HCT116 (cell line): Measurements from ENCODE around the gene GBGT1. TPM values are rescaled to one million over a fixed set of nuclear protein-coding genes. Genes with fewer than 3 reads are reported as not detected.

Experiments used
- ATAC-seq: fragments of 200-7000 bp; cut with Tn5 transposase; 2 replicates; pipeline ENCODE4 v1.9.1; 2020; ENCODE audit warnings: mild to moderate bottlenecking, moderate library complexity
- BruUV-seq: library from RNA; stranded (reverse); fragments of 400-500 nt; replicated peaks from 2 replicates; lab custom pipeline; 2021; lab: Mats Ljungman, UMichigan
- CTCF ChIA-PET: fragments of 300-600 bp; sonication (Branson Sonifier 250); formaldehyde crosslinking; loops from one replicate; lab custom pipeline; 2021; ENCODE audit warnings: antibody characterized with exemption; lab: Charles Lee
- POLR2A ChIA-PET: fragments of 300-600, 350-600 bp; sonication (Branson Sonifier 250); formaldehyde crosslinking; loops from one replicate; lab custom pipeline; 2021; ENCODE audit warnings: antibody characterized with exemption; lab: Charles Lee
- RAD21 ChIA-PET, 2 experiments: fragments of 300-600 bp; sonication (Branson Sonifier 250); formaldehyde crosslinking; loops; one replicate each; lab custom pipeline; 2023; ENCODE audit warnings: low total read pairs in 2 of 2; ENCODE audit not compliant: uncharacterized antibody in 2 of 2, unreplicated experiment in 2 of 2, low non-redundant PET in 1 of 2; lab: Charles Lee
- DNase-seq: peaks from one replicate; pipeline ENCODE4 v3.0.0-alpha.2; 2010; ENCODE audit warnings: low read depth, low spot score
- H2AFZ ChIP-seq: fragments of 200-600 bp; shearing (Covaris generic), sonication (generic); 2 replicates; pipeline ENCODE4 v1.6.1; 2017; ENCODE audit warnings: low read depth, mixed run types, mixed read lengths, antibody characterized with exemption, low read length; ENCODE audit not compliant: poor library complexity, severe bottlenecking
- H3K27ac ChIP-seq: 2 replicates; pipeline ENCODE4 v1.5.1; 2012; ENCODE audit warnings: low read depth, low read length
- H3K27me3 ChIP-seq: fragments of 200-600 bp; sonication (generic); 2 replicates; pipeline ENCODE4 v1.6.1; 2016; ENCODE audit warnings: mixed run types, low read length, mixed read lengths; ENCODE audit not compliant: insufficient read depth
- H3K36me3 ChIP-seq, 2 experiments: fragments of 200-500 bp in 1 of 2; fragments of 200-600 bp in 1 of 2; sonication (Bioruptor generic) in 1 of 2; sonication (generic) in 1 of 2; 2 replicates each; pipeline versions ENCODE4 v1.5.1 to v1.6.1; 2014 to 2016; ENCODE audit warnings: low read length in 2 of 2, inconsistent platforms in 1 of 2, mixed read lengths in 1 of 2, mixed run types in 1 of 2; ENCODE audit not compliant: insufficient read depth in 2 of 2, control insufficient read depth in 1 of 2
- H3K4me1 ChIP-seq, 2 experiments: fragments of 200-600 bp in 1 of 2; sonication (generic) in 1 of 2; 2 replicates each; pipeline versions ENCODE4 v1.5.1 to v1.6.1; 2012 to 2017; ENCODE audit warnings: low read length in 2 of 2, inconsistent platforms in 1 of 2, mild to moderate bottlenecking in 1 of 2, mixed read lengths in 1 of 2, mixed run types in 1 of 2, moderate library complexity in 1 of 2; ENCODE audit not compliant: insufficient read depth in 2 of 2, control insufficient read depth in 1 of 2
- H3K4me2 ChIP-seq: fragments of 200-600 bp; sonication (generic); 2 replicates; pipeline ENCODE4 v1.6.1; 2017; ENCODE audit warnings: mixed run types, low read length, mixed read lengths
- H3K4me3 ChIP-seq, 2 experiments: fragments of 200-600 bp in 1 of 2; sonication (generic) in 1 of 2; replicated peaks in 1 of 2; 2 replicates each; pipeline ENCODE4 v1.5.1; 2011 to 2016; ENCODE audit warnings: low read length in 2 of 2, control low read depth in 1 of 2, low read depth in 1 of 2, mild to moderate bottlenecking in 1 of 2, mixed read lengths in 1 of 2, mixed run types in 1 of 2
- H3K79me2 ChIP-seq: fragments of 200-600 bp; sonication (generic); 2 replicates; pipeline ENCODE4 v1.6.1; 2017; ENCODE audit warnings: mild to moderate bottlenecking, mixed run types, low read length, moderate library complexity, mixed read lengths; ENCODE audit not compliant: insufficient read depth
- H3K9ac ChIP-seq: fragments of 200-600 bp; sonication (generic); 2 replicates; pipeline ENCODE4 v1.6.1; 2016; ENCODE audit warnings: low read length, mixed read lengths
- H3K9me2 ChIP-seq: fragments of 200-600 bp; sonication (generic), shearing (Covaris generic); 2 replicates; pipeline ENCODE4 v1.6.1; 2017; ENCODE audit warnings: mixed run types, mild to moderate bottlenecking, moderate library complexity; ENCODE audit not compliant: insufficient read depth
- H3K9me3 ChIP-seq, 2 experiments: fragments of 200-500 bp in 1 of 2; fragments of 200-600 bp in 1 of 2; sonication (Bioruptor generic) in 1 of 2; sonication (generic) in 1 of 2; 2 replicates each; pipeline ENCODE4 v1.6.1; 2014 to 2017; ENCODE audit warnings: low read length in 2 of 2, mixed read lengths in 2 of 2, inconsistent platforms in 1 of 2, low read depth in 1 of 2, mild to moderate bottlenecking in 1 of 2, mixed run types in 1 of 2, moderate library complexity in 1 of 2; ENCODE audit not compliant: control insufficient read depth in 1 of 2, insufficient read depth in 1 of 2
- H4K20me1 ChIP-seq: fragments of 200-600 bp; sonication (generic), shearing (Covaris generic); 2 replicates; pipeline ENCODE4 v1.6.1; 2017; ENCODE audit warnings: mixed run types, mild to moderate bottlenecking, moderate library complexity; ENCODE audit not compliant: insufficient read depth
- EZH2 ChIP-seq: fragments of 200-600 bp; sonication (generic); IDR thresholded peaks from 2 replicates; pipeline ENCODE4 v1.6.1; 2017; ENCODE audit warnings: antibody characterized with exemption, mixed run types
- MAX ChIP-seq: IDR thresholded peaks from 2 replicates; pipeline ENCODE4 v1.6.1; 2012
- POLR2AphosphoS5 ChIP-seq: IDR thresholded peaks from 2 replicates; pipeline ENCODE4 v1.6.1; 2011; ENCODE audit warnings: mild to moderate bottlenecking, low read depth, low read length, moderate library complexity
- YY1 ChIP-seq: IDR thresholded peaks from 2 replicates; pipeline ENCODE4 v1.6.1; 2011; ENCODE audit warnings: low read length, low read depth, moderate library complexity, mild to moderate bottlenecking; ENCODE audit not compliant: insufficient replicate concordance; ENCODE audit errors: extremely low read depth
- ZNF274 ChIP-seq: fragments of 200-500 bp; sonication (Bioruptor generic); IDR thresholded peaks from 2 replicates; pipeline ENCODE4 v1.6.1; 2014; ENCODE audit warnings: mild to moderate bottlenecking, low read depth, low read length, inconsistent platforms
- intact Hi-C: fragments of 100-400 bp; cut with micrococcal nuclease; formaldehyde crosslinking; loops from 2 replicates; pipeline ENCODE4 v1.10.0; 2022
- total RNA-seq: library from RNA; stranded (reverse); gene quantifications from one replicate; pipeline ENCODE4 v1.2.1, GENCODE V29; 2021; ENCODE audit not compliant: unreplicated experiment

The GBGT1 gene
- total RNA-seq, 1 experiment from 2014 or later = 0.34 TPM

GRCh38 chr9:133130685-133131244 lies 32.9 kb downstream of the GBGT1 start:
- Histone ChIP-seq H3K9me2 (no peaks in the 10 kb centered on the region), H3K27ac (no peak overlapping the region), H3K4me2 (no peak overlapping the region), H2AFZ (no peak overlapping the region), H3K4me1 (peaks cover 40 to 69% of the 10 kb centered on the region in 2 experiments), H3K9ac (no peak overlapping the region), H3K4me3 (no peak overlapping the region), H4K20me1 (peaks cover 11% of the 10 kb centered on the region; the same call in 1 of the 2 replicates), H3K79me2 (peaks cover 47% of the 10 kb centered on the region), H3K9me3 (no peaks in the 10 kb centered on the region), H3K36me3 (no peaks in the 10 kb centered on the region), H3K27me3 (no peaks in the 10 kb centered on the region)
- no TSS peak for BruUV-seq
- ATAC-seq (no peak), DNase-seq (no peak)
- intact Hi-C loops = no loop called here
- no peak for TF ChIP-seq MAX
- no peak for TF ChIP-seq YY1
- TF ChIP-seq POLR2AphosphoS5 = no peak
- POLR2A ChIA-PET = no interaction called here
- RAD21 ChIA-PET = no interaction called here
- CTCF ChIA-PET = interaction anchor here (2.1 kb wide), 1 partner anchor 13 kb away, joined by 8 read pairs; no protein-coding TSS in a partner anchor

GRCh38 chr9:133129001-133129795 lies 34.5 kb downstream of the GBGT1 start:
- Histone ChIP-seq H3K4me1 (peaks cover 27 to 55% of the 10 kb centered on the region in 2 experiments), H3K9me3 (no peaks in the 10 kb centered on the region), H4K20me1 (peaks cover 4% of the 10 kb centered on the region; the same call in 1 of the 2 replicates), H3K79me2 (peaks cover 38% of the 10 kb centered on the region), H3K9ac (no peak overlapping the region), H3K36me3 (no peaks in the 10 kb centered on the region), H3K27ac (no peak overlapping the region)
- CTCF ChIA-PET = interaction anchor here (2.1 kb wide), 1 partner anchor 15 kb away, joined by 8 read pairs; no protein-coding TSS in a partner anchor
- no TSS peak for BruUV-seq
- no peak for ATAC-seq
- RAD21 ChIA-PET = no interaction called here
- no peak for TF ChIP-seq EZH2
- TF ChIP-seq ZNF274 = no peak
- TF ChIP-seq, all 23 proteins: peak for 0
- Histone ChIP-seq H2AFZ (no peak overlapping the region), H3K27me3 (no peaks in the 10 kb centered on the region), H3K4me3 (no peak overlapping the region), H3K4me2 (no peak overlapping the region), H3K9me2 (no peaks in the 10 kb centered on the region)
- intact Hi-C loops = no loop called here
- DNase-seq = no peak
- POLR2A ChIA-PET = no interaction called here
